Raji (cell line): ENCODE data around the gene MTMR3.

Experiments used
- POLR2A ChIP-seq: IDR thresholded peaks from 2 replicates; pipeline ENCODE4 v1.6.1; 2011; ENCODE audit warnings: low read depth, low read length, control low read depth; ENCODE audit not compliant: insufficient read depth

Gene MTMR3

GRCh38 chr22:29975494-29975893, 92.5 kb downstream of the MTMR3 start:
- no peak for TF ChIP-seq POLR2A

GRCh38 chr22:29977107-29977506, 94.1 kb downstream of the MTMR3 start:
- no peak for TF ChIP-seq POLR2A

- TF ChIP-seq POLR2A = no peak
Observed at GRCh38 chr22:29979777-29980321, 96.9 kb downstream of the MTMR3 start.

GRCh38 chr22:29983296-29983917, 100.4 kb downstream of the MTMR3 start:
- TF ChIP-seq POLR2A = no peak

GRCh38 chr22:29985912-29986311, 102.9 kb downstream of the MTMR3 start:
- no peak for TF ChIP-seq POLR2A

- TF ChIP-seq POLR2A = no peak
Observed at GRCh38 chr22:29987137-29987536, 104.2 kb downstream of the MTMR3 start.

GRCh38 chr22:29988719-29989118, 105.7 kb downstream of the MTMR3 start:
- TF ChIP-seq POLR2A = no peak

GRCh38 chr22:29989446-29989845, 106.5 kb downstream of the MTMR3 start:
- TF ChIP-seq POLR2A = no peak

- TF ChIP-seq POLR2A = no peak
Observed at GRCh38 chr22:29992341-29993275, 109.6 kb downstream of the MTMR3 start.

- TF ChIP-seq POLR2A = no peak
Observed at GRCh38 chr22:29994027-29994715, 111.2 kb downstream of the MTMR3 start.

GRCh38 chr22:29994943-29995342, 112.0 kb downstream of the MTMR3 start:
- no peak for TF ChIP-seq POLR2A

- no peak for TF ChIP-seq POLR2A
Observed at GRCh38 chr22:29997107-29997506, 114.1 kb downstream of the MTMR3 start.

- TF ChIP-seq POLR2A = no peak
Observed at GRCh38 chr22:29997516-29997915, 114.5 kb downstream of the MTMR3 start.

- no peak for TF ChIP-seq POLR2A
Observed at GRCh38 chr22:29998627-29999384, 115.8 kb downstream of the MTMR3 start.

GRCh38 chr22:30000566-30000965, 117.6 kb downstream of the MTMR3 start:
- no peak for TF ChIP-seq POLR2A
